B cell (primary cell): ENCODE data around the gene UNC5C. TPM values are rescaled to one million over a fixed set of nuclear protein-coding genes. Genes with fewer than 3 reads are reported as not detected.
"Not testable (repeated sequence)": the region's sequence is repeated elsewhere in the genome, so short reads cannot be mapped to it uniquely, and the experiment has no call there.

Experiments
- ATAC-seq: fragments of 200-7000 bp; cut with Tn5 transposase; one replicate; pipeline ENCODE4 v1.10.0; 2021; ENCODE audit warnings: low read depth, mild to moderate bottlenecking, moderate number of reproducible peaks, moderate library complexity
- CTCF ChIA-PET: fragments of 350-600 bp; sonication (Branson Sonifier 250); formaldehyde crosslinking; loops from one replicate; lab custom pipeline; 2021; ENCODE audit warnings: antibody characterized with exemption, inconsistent platforms; lab: Charles Lee
- POLR2A ChIA-PET: fragments of 350-600 bp; sonication (Branson Sonifier 250); formaldehyde crosslinking; loops from one replicate; lab custom pipeline; 2021; ENCODE audit warnings: antibody characterized with exemption; lab: Charles Lee
- DNase-seq: peaks from one replicate; pipeline ENCODE4 v3.0.0; 2013
- H2AFZ ChIP-seq: 2 replicates; pipeline ENCODE4 v1.6.1; 2012; ENCODE audit warnings: mild to moderate bottlenecking, low read depth, low read length; ENCODE audit not compliant: insufficient read depth, poor library complexity, severe bottlenecking
- H3K27ac ChIP-seq, 2 donors: 1 replicate in 1 of 2; 2 replicates in 1 of 2; pipeline ENCODE4 v1.5.1; 2012 to 2013; ENCODE audit warnings: low read length in 2 of 2, mild to moderate bottlenecking in 2 of 2, moderate library complexity in 1 of 2
- H3K27me3 ChIP-seq, 4 experiments: fragments of 200-600 bp in 1 of 4; sonication (generic) in 1 of 4; replicated peaks in 1 of 4; 1 replicate in 2 of 4; 2 replicates in 2 of 4; pipeline versions ENCODE4 v1.6.1 to v1.7.0; 2013 to 2016; ENCODE audit warnings: low read length in 3 of 4, mild to moderate bottlenecking in 2 of 4, mixed read lengths in 1 of 4, moderate library complexity in 1 of 4; ENCODE audit not compliant: insufficient read depth in 4 of 4, control insufficient read depth in 3 of 4; ENCODE audit errors: control extremely low read depth in 1 of 4
- H3K36me3 ChIP-seq, 2 experiments: replicated peaks in 1 of 2; 1 replicate in 1 of 2; 2 replicates in 1 of 2; pipeline versions ENCODE4 v1.6.1 to v1.7.1; 2013; ENCODE audit warnings: low read length in 1 of 2; ENCODE audit not compliant: insufficient read depth in 2 of 2, control insufficient read depth in 1 of 2; ENCODE audit errors: control extremely low read depth in 1 of 2, extremely low read depth in 1 of 2
- H3K4me1 ChIP-seq, 2 donors: fragments of 200-600 bp in 1 of 2; sonication (generic) in 1 of 2; 1 replicate in 1 of 2; 2 replicates in 1 of 2; pipeline versions ENCODE4 v1.5.1 to v1.6.1; 2013 to 2017; ENCODE audit warnings: low read length in 2 of 2; ENCODE audit not compliant: control insufficient read depth in 2 of 2, insufficient read depth in 2 of 2
- H3K4me2 ChIP-seq: replicated peaks from 2 replicates; pipeline ENCODE3; 2012; ENCODE audit warnings: mild to moderate bottlenecking, low read depth, low read length; ENCODE audit not compliant: poor library complexity, severe bottlenecking
- H3K4me3 ChIP-seq, 5 experiments: fragments of 200-600 bp in 1 of 5; sonication (generic) in 1 of 5; 1 replicate in 3 of 5; 2 replicates in 2 of 5; pipeline versions ENCODE4 v1.5.1 to v1.7.0; 2011 to 2016; ENCODE audit warnings: low read length in 4 of 5, mild to moderate bottlenecking in 4 of 5, low read depth in 2 of 5, control low read depth in 1 of 5, moderate library complexity in 1 of 5; ENCODE audit not compliant: insufficient read depth in 1 of 5; ENCODE audit errors: control extremely low read depth in 1 of 5, extremely low read depth in 1 of 5
- H3K79me2 ChIP-seq: fragments of 200-600 bp; sonication (generic); one replicate; pipeline ENCODE4 v1.6.0; 2016; ENCODE audit warnings: low read length; ENCODE audit not compliant: control insufficient read depth, insufficient read depth
- H3K9ac ChIP-seq: fragments of 200-600 bp; sonication (generic); 2 replicates; pipeline ENCODE4 v1.6.1; 2017; ENCODE audit warnings: mild to moderate bottlenecking, low read length, moderate library complexity
- H3K9me3 ChIP-seq, 3 donors: one replicate each; pipeline versions ENCODE4 v1.6.1 to v1.7.1; 2013; ENCODE audit warnings: low read length in 2 of 3; ENCODE audit not compliant: control insufficient read depth in 2 of 3, insufficient read depth in 1 of 3; ENCODE audit errors: control extremely low read depth in 1 of 3
- H4K20me1 ChIP-seq: 2 replicates; pipeline ENCODE4 v1.6.0; 2012; ENCODE audit warnings: mild to moderate bottlenecking, low read length; ENCODE audit not compliant: insufficient read depth, control insufficient read depth, poor library complexity, severe bottlenecking
- H3K27ac Mint-ChIP-seq: one replicate; pipeline ENCODE4 v1.8.0; 2021; ENCODE audit warnings: mixed read lengths
- H3K27me3 Mint-ChIP-seq: one replicate; pipeline ENCODE4 v1.8.0; 2021; ENCODE audit warnings: mixed read lengths
- H3K4me1 Mint-ChIP-seq: one replicate; pipeline ENCODE4 v1.8.0; 2021; ENCODE audit warnings: mixed read lengths
- H3K4me3 Mint-ChIP-seq: one replicate; pipeline ENCODE4 v1.8.0; 2021; ENCODE audit warnings: mixed read lengths
- H3K9me3 Mint-ChIP-seq: one replicate; pipeline ENCODE4 v1.8.0; 2022; ENCODE audit warnings: mixed read lengths; ENCODE audit not compliant: insufficient read depth
- EZH2 ChIP-seq: IDR thresholded peaks from 2 replicates; pipeline ENCODE4 v1.6.1; 2012; ENCODE audit warnings: borderline replicate concordance, low read depth, mild to moderate bottlenecking, moderate library complexity, low read length; ENCODE audit not compliant: insufficient read depth, poor library complexity, severe bottlenecking
- WGBS: methylation state at CpG from one replicate; pipeline ENCODE4 v1.1.5; 2013; ENCODE audit warnings: missing lambda C conversion rate; ENCODE audit not compliant: insufficient coverage; 5-methylcytosine and 5-hydroxymethylcytosine counted together
- intact Hi-C: fragments of 100-400 bp; cut with micrococcal nuclease; formaldehyde crosslinking; loops from one replicate; pipeline ENCODE4 v1.10.0; 2022
- polyA plus RNA-seq: library from polyadenylated mRNA; depleted of rRNA; stranded (reverse); fragments of >200 nt; gene quantifications from 2 replicates; pipeline ENCODE4 v1.2.3, GENCODE V29; 2012
- total RNA-seq, 2 donors: library from RNA; stranded (reverse); fragments of 120-200 nt in 1 of 2; gene quantifications; 1 replicate in 1 of 2; 2 replicates in 1 of 2; pipeline versions ENCODE4 v1.2.3 to v1.2.4, GENCODE V29; 2013 to 2022
- TF ChIP-seq, protein P1 (sequence below): fragments of 200-600 bp; IDR thresholded peaks from one replicate; pipeline ENCODE4 v1.8.0; 2022; ENCODE audit warnings: antibody characterized with exemption, mild to moderate bottlenecking

UNC5C gene
- total and polyA plus RNA-seq, 2 donors (not counting 1 experiment from before 2014, with no cell fraction given): not detected

DNA sequence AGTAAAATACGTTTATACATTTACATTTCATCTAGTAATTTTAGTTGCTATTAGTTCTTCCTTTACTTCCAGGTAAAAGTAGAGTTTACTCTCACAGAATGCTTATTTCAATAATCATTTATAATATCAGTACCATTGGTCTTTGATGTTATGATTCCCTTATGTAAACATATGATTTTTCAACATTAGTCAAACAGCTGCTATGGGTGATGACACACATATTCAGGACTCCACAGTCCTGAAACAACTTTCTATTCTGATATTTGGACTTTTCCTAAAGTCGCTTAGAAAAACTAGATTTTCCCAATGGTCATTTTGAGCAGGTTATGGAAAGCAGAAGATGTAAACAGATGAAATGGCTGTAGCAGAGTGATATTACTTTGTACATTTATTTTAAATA, 369.8 kb downstream of the UNC5C start:
- H3K27ac Mint-ChIP-seq: no peak overlapping the region
- TF ChIP-seq, protein P1, sequence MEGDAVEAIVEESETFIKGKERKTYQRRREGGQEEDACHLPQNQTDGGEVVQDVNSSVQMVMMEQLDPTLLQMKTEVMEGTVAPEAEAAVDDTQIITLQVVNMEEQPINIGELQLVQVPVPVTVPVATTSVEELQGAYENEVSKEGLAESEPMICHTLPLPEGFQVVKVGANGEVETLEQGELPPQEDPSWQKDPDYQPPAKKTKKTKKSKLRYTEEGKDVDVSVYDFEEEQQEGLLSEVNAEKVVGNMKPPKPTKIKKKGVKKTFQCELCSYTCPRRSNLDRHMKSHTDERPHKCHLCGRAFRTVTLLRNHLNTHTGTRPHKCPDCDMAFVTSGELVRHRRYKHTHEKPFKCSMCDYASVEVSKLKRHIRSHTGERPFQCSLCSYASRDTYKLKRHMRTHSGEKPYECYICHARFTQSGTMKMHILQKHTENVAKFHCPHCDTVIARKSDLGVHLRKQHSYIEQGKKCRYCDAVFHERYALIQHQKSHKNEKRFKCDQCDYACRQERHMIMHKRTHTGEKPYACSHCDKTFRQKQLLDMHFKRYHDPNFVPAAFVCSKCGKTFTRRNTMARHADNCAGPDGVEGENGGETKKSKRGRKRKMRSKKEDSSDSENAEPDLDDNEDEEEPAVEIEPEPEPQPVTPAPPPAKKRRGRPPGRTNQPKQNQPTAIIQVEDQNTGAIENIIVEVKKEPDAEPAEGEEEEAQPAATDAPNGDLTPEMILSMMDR: no peak
- no peak for TF ChIP-seq EZH2
- Histone ChIP-seq H3K4me1 (no peaks in the 10 kb centered on the region), H3K27me3 (no peaks in the 10 kb centered on the region), H3K79me2 (no peaks in the 10 kb centered on the region), H2AFZ (no peak overlapping the region), H3K4me2 (no peak overlapping the region), H3K36me3 (no peaks in the 10 kb centered on the region), H3K9ac (no peak overlapping the region), H3K27ac (no peak overlapping the region), H4K20me1 (no peaks in the 10 kb centered on the region), H3K9me3 (peaks cover 0 to 4% (median 0%) of the 10 kb centered on the region in 3 donors), H3K4me3 (no peak overlapping the region)
- no peaks in the 10 kb centered on the region for H3K9me3 Mint-ChIP-seq
- DNase-seq (no peak), ATAC-seq (no peak)
- no CpG with 5 or more reads among the region's 2 CpGs for whole genome bisulfite sequencing
- intact Hi-C loops: no loop called here
- no peak overlapping the region for H3K4me3 Mint-ChIP-seq
- ChIA-PET POLR2A (no interaction called here), CTCF (no interaction called here)
- no peaks in the 10 kb centered on the region for H3K4me1 Mint-ChIP-seq
- H3K27me3 Mint-ChIP-seq: peaks cover 2% of the 10 kb centered on the region

DNA sequence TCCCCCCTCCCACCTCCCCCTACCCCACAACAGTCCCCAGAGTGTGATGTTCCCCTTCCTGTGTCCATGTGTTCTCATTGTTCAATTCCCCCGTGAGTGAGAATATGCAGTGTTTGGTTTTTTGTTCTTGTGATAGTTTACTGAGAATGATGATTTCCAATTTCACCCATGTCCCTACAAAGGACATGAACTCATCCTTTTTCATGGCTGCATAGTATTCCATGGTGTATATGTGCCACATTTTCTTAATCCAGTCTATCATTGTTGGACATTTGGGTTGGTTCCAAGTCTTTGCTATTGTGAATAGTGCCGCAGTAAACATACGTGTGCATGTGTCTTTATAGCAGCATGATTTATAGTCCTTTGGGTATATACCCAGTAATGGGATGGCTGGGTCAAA, 377.4 kb downstream of the UNC5C start:
- H3K4me2 ChIP-seq, H2AFZ ChIP-seq, ATAC-seq, intact Hi-C loops, H3K79me2 ChIP-seq, H3K27me3 Mint-ChIP-seq, H3K27me3 ChIP-seq, H3K4me3 Mint-ChIP-seq, CTCF ChIA-PET, H3K9me3 Mint-ChIP-seq, DNase-seq, H3K4me1 ChIP-seq, H3K4me3 ChIP-seq, POLR2A ChIA-PET, H3K27ac Mint-ChIP-seq, H4K20me1 ChIP-seq, H3K36me3 ChIP-seq, H3K27ac ChIP-seq, H3K9me3 ChIP-seq, H3K9ac ChIP-seq, H3K4me1 Mint-ChIP-seq: not testable (repeated sequence)
- no CpG with 5 or more reads among the region's 3 CpGs for WGBS
